GM18951 (cell line): ENCODE measurements around the gene FYN.

Experiments used
- POLR2A ChIP-seq: IDR thresholded peaks from 4 replicates; pipeline ENCODE4 v1.6.1; 2011; ENCODE audit warnings: mild to moderate bottlenecking; ENCODE audit not compliant: insufficient read length, insufficient read depth; ENCODE audit errors: extremely low read depth
- in situ Hi-C: fragments of 300-500 bp; cut with MboI; formaldehyde crosslinking; loops from one replicate; pipeline ENCODE4 v1.12.0; 2022; ENCODE audit warnings: low sequenced_read_pairs, mixed read lengths, inconsistent platforms; ENCODE audit not compliant: unreplicated experiment

Gene FYN

GRCh38 chr6:111800821-111801220 lies 72.4 kb downstream of the FYN start:
- in situ Hi-C loops: no loop called here

GRCh38 chr6:111800259-111800765 lies 72.9 kb downstream of the FYN start:
- in situ Hi-C loops: no loop called here
- no peak for TF ChIP-seq POLR2A

More at GRCh38 chr6:111800821-111801220, 72.4 kb downstream of the FYN start:
- TF ChIP-seq POLR2A: no peak

GRCh38 chr6:111799576-111800258 lies 73.5 kb downstream of the FYN start:
- TF ChIP-seq POLR2A: no peak
- in situ Hi-C loops: no loop called here

- no peak for TF ChIP-seq POLR2A
- in situ Hi-C loops: no loop called here
These were observed 74.9 kb downstream of the FYN start for GRCh38 chr6:111798281-111798725.

- in situ Hi-C loops: no loop called here
- TF ChIP-seq POLR2A: no peak
These were observed 76.8 kb downstream of the FYN start for GRCh38 chr6:111796310-111796918.

GRCh38 chr6:111795558-111795957 lies 77.7 kb downstream of the FYN start:
- TF ChIP-seq POLR2A: no peak
- in situ Hi-C loops: no loop called here

GRCh38 chr6:111794727-111795452 lies 78.4 kb downstream of the FYN start:
- in situ Hi-C loops: no loop called here
- TF ChIP-seq POLR2A: no peak

GRCh38 chr6:111794300-111794699 lies 79.0 kb downstream of the FYN start:
- in situ Hi-C loops: no loop called here
- TF ChIP-seq POLR2A: no peak

- in situ Hi-C loops: no loop called here
These were observed 79.5 kb downstream of the FYN start for GRCh38 chr6:111793711-111794111.

GRCh38 chr6:111792914-111793700 lies 80.1 kb downstream of the FYN start:
- in situ Hi-C loops: no loop called here
- TF ChIP-seq POLR2A: no peak

More at GRCh38 chr6:111793711-111794111, 79.5 kb downstream of the FYN start:
- TF ChIP-seq POLR2A: no peak

GRCh38 chr6:111792241-111792640 lies 81.0 kb downstream of the FYN start:
- in situ Hi-C loops: no loop called here
- TF ChIP-seq POLR2A: no peak

- TF ChIP-seq POLR2A: no peak
- in situ Hi-C loops: no loop called here
These were observed 81.8 kb downstream of the FYN start for GRCh38 chr6:111791415-111791814.

GRCh38 chr6:111789598-111789997 lies 83.7 kb downstream of the FYN start:
- no peak for TF ChIP-seq POLR2A
- in situ Hi-C loops: no loop called here
